ENCODE measurements around the gene KCNQ2. TPM values are rescaled to one million over a fixed set of nuclear protein-coding genes. Genes with fewer than 3 reads are reported as not detected.

The KCNQ2 gene
- total RNA-seq, 1 donor = 0.36 TPM

DNA sequence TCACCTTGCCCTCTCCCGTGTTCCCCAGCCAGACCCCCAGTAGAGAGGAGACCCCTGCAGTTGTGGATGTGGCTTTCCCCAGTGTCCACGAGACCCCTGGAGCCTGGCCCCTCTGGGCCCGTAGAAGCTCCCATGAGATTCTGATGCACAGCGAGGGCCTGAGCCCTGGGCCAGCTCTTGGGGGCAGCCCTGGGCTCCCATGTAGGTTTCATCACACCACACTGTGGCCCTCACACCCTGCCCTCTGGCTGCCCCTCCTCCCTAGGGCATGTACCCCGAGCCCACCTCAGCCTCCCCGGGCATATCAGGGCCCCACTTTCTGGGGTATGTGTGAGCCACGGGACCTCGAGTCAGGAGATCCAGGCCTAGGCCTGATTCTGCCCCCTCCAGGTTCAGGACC is 104.3 kb downstream of the KCNQ2 start:
- TF ChIP-seq, protein P1, sequence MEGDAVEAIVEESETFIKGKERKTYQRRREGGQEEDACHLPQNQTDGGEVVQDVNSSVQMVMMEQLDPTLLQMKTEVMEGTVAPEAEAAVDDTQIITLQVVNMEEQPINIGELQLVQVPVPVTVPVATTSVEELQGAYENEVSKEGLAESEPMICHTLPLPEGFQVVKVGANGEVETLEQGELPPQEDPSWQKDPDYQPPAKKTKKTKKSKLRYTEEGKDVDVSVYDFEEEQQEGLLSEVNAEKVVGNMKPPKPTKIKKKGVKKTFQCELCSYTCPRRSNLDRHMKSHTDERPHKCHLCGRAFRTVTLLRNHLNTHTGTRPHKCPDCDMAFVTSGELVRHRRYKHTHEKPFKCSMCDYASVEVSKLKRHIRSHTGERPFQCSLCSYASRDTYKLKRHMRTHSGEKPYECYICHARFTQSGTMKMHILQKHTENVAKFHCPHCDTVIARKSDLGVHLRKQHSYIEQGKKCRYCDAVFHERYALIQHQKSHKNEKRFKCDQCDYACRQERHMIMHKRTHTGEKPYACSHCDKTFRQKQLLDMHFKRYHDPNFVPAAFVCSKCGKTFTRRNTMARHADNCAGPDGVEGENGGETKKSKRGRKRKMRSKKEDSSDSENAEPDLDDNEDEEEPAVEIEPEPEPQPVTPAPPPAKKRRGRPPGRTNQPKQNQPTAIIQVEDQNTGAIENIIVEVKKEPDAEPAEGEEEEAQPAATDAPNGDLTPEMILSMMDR (IDR thresholded peaks at IDR 0.05; ENCODE audit: extremely low read depth, low read depth, low read length) = no peak
- Histone ChIP-seq H3K4me3 (ENCODE audit: insufficient read depth, low read length) (no peak overlapping the region), H3K9me3 (ENCODE audit: low read depth, low read length) (no peaks in the 10 kb centered on the region), H3K27me3 (ENCODE audit: insufficient read depth, low read length) (no peaks in the 10 kb centered on the region), H3K79me2 (ENCODE audit: insufficient read depth, low read length) (no peaks in the 10 kb centered on the region), H4K20me1 (ENCODE audit: insufficient read depth, low read length) (no peaks in the 10 kb centered on the region), H3K27ac (ENCODE audit: low read depth, low read length) (no peak overlapping the region), H2AFZ (ENCODE audit: low read length) (no peak overlapping the region), H3K4me2 (ENCODE audit: insufficient read depth, low read length) (no peak overlapping the region), H3K4me1 (ENCODE audit: insufficient read depth, low read length) (no peaks in the 10 kb centered on the region), H3K36me3 (ENCODE audit: insufficient read depth, low read length) (no peaks in the 10 kb centered on the region)
- DNase-seq (ENCODE audit: insufficient read length, low spot score, missing footprints) = no peak

DNA sequence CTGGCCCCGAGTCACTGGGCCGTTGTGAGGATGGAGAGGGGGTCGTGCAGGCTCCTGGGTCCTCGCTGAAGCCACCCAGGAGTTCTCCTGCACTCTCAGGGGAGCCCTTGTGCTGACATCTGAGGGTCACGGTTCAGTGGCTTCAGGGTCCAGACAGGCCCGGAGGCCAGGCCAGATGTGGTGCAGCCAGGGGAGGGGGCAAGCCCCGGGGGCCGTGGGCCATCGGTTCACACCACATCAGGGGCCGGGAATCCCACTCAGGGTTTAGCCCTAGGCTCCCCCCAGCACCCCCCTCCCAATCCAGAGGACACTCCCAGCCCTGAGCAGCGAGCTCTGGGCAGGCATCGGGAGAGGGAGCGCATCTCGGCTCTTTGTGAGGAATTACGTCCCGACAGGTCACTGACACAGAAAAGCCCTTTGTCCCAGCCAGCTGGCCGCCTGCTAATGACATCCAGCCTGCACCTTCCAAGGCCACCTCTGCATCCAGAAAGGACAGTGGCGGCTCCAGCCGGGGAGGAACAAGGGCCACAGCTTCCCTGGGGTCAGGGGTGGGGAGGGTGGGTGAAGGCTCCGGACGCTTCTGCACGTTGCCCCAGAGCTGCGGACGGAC is 104.9 kb downstream of the KCNQ2 start:
- TF ChIP-seq, protein P1 (IDR thresholded peaks at IDR 0.05; ENCODE audit: extremely low read depth, low read depth, low read length) = no peak
- H3K27ac ChIP-seq (ENCODE audit: low read depth, low read length) = no peak overlapping the region
- no peak overlapping the region for H3K4me2 ChIP-seq (ENCODE audit: insufficient read depth, low read length)

DNA sequence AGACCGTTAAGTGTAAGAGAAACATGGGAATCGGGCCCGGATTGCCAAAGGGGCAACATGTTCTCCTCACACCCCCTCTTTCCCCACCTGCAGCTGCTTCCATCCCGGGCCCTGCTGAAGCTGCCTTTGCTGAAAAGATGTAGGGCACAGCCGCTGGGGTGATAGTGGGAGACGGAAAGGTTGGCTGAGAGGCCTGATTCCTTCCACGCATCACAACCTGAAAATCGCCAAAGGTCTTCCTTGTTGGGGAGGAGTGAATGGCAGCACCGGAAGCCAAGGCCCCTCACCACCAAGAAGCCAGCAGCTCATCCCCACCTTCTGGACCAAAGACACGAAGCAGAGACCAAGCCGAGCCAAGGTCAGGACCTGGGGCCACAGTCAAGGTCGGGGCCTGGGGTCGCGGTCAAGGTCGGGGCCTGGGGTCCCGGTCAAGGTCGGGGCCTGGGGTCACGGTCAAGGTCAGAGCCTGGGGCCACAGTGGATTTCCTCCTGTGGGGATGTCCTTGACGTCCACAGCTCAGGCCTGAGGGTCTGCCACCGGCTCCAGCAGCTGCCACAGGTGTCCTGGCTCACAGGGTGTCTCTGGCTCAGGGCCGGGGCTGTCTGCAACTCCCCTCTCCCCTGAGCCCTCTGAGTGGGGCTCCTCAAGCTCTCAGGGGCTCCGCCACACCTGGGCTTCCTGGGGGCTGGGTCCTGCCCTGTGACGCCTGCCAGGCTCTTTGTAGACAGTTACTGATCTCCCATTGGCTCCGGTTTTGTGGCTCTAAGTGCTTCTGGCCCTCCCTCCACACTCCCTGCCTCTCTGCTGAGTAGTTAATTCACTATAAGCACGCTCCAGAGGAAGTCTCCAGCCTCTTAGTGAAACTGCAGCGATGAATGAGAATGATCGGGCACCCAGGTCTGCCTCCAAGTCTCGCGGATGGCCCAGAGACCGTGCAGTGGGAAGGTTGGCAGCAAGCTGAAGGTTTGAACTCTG is 105.8 kb downstream of the KCNQ2 start:
- peaks cover 4% of the 10 kb centered on the region for H3K27me3 ChIP-seq (ENCODE audit: insufficient read depth, low read length)

More for the DNA sequence above, 104.9 kb downstream of the KCNQ2 start:
- peaks cover 4% of the 10 kb centered on the region for H3K27me3 ChIP-seq (ENCODE audit: insufficient read depth, low read length)
- H3K79me2 ChIP-seq (ENCODE audit: insufficient read depth, low read length) = no peaks in the 10 kb centered on the region
- H2AFZ ChIP-seq (ENCODE audit: low read length) = no peak overlapping the region
- no peaks in the 10 kb centered on the region for H4K20me1 ChIP-seq (ENCODE audit: insufficient read depth, low read length)
- H3K9me3 ChIP-seq (ENCODE audit: low read depth, low read length) = no peaks in the 10 kb centered on the region
- H3K4me1 ChIP-seq (ENCODE audit: insufficient read depth, low read length) = no peaks in the 10 kb centered on the region
- no peaks in the 10 kb centered on the region for H3K36me3 ChIP-seq (ENCODE audit: insufficient read depth, low read length)
- H3K4me3 ChIP-seq (ENCODE audit: insufficient read depth, low read length) = no peak overlapping the region
- DNase-seq (ENCODE audit: insufficient read length, low spot score, missing footprints) = no peak

More for the DNA sequence above, 105.8 kb downstream of the KCNQ2 start:
- Histone ChIP-seq H3K79me2 (ENCODE audit: insufficient read depth, low read length) (no peaks in the 10 kb centered on the region), H2AFZ (ENCODE audit: low read length) (no peak overlapping the region), H3K4me3 (ENCODE audit: insufficient read depth, low read length) (no peak overlapping the region), H4K20me1 (ENCODE audit: insufficient read depth, low read length) (no peaks in the 10 kb centered on the region), H3K36me3 (ENCODE audit: insufficient read depth, low read length) (no peaks in the 10 kb centered on the region), H3K27ac (ENCODE audit: low read depth, low read length) (no peak overlapping the region), H3K4me1 (ENCODE audit: insufficient read depth, low read length) (no peaks in the 10 kb centered on the region), H3K9me3 (ENCODE audit: low read depth, low read length) (no peaks in the 10 kb centered on the region), H3K4me2 (ENCODE audit: insufficient read depth, low read length) (no peak overlapping the region)
- DNase-seq (ENCODE audit: insufficient read length, low spot score, missing footprints) = no peak
- TF ChIP-seq, protein P1 (IDR thresholded peaks at IDR 0.05; ENCODE audit: extremely low read depth, low read depth, low read length) = no peak

All from osteoblast (primary cell).